Embryonic facial prominence (tissue), 1 donor: ENCODE measurements around the gene SPATA24.
"Not testable (repeated sequence)": the region's sequence is repeated elsewhere in the genome, so short reads cannot be mapped to it uniquely, and the experiment has no call there.

Experiments
- DNase-seq: peaks from one replicate; pipeline ENCODE4 v3.0.0-alpha.2; 2016; ENCODE audit errors: extremely low spot score

SPATA24 gene

GRCh38 chr5:139382807-139383206 lies 21.1 kb downstream of the SPATA24 start:
- no peak for DNase-seq

GRCh38 chr5:139381837-139382761 lies 21.8 kb downstream of the SPATA24 start:
- DNase-seq: no peak

- DNase-seq: no peak
These were observed 24.1 kb downstream of the SPATA24 start for GRCh38 chr5:139379626-139380449.

GRCh38 chr5:139378941-139379361 lies 24.9 kb downstream of the SPATA24 start:
- DNase-seq: no peak

- no peak for DNase-seq
These were observed 25.6 kb downstream of the SPATA24 start for GRCh38 chr5:139378101-139378825.

- no peak for DNase-seq
These were observed 26.7 kb downstream of the SPATA24 start for GRCh38 chr5:139377226-139377625.

- no peak for DNase-seq
These were observed 27.5 kb downstream of the SPATA24 start for GRCh38 chr5:139376364-139376763.

- no peak for DNase-seq
These were observed 29.0 kb downstream of the SPATA24 start for GRCh38 chr5:139374909-139375308.

GRCh38 chr5:139371482-139372435 lies 32.1 kb downstream of the SPATA24 start:
- no peak for DNase-seq

GRCh38 chr5:139369181-139369580 lies 34.7 kb downstream of the SPATA24 start:
- no peak for DNase-seq

- DNase-seq: no peak
These were observed 35.3 kb downstream of the SPATA24 start for GRCh38 chr5:139368613-139369012.

GRCh38 chr5:139364466-139364865 lies 39.4 kb downstream of the SPATA24 start:
- no peak for DNase-seq

GRCh38 chr5:139363937-139364336 lies 40.0 kb downstream of the SPATA24 start:
- no peak for DNase-seq

- DNase-seq: no peak
These were observed 42.0 kb downstream of the SPATA24 start for GRCh38 chr5:139361835-139362429.

GRCh38 chr5:139360384-139360783 lies 43.5 kb downstream of the SPATA24 start:
- no peak for DNase-seq

- DNase-seq: no peak
These were observed 45.8 kb downstream of the SPATA24 start for GRCh38 chr5:139358064-139358463.

GRCh38 chr5:139355900-139356299 lies 48.0 kb downstream of the SPATA24 start:
- DNase-seq: not testable (repeated sequence)

- DNase-seq: no peak
These were observed 49.7 kb downstream of the SPATA24 start for GRCh38 chr5:139354186-139354585.

- DNase-seq: not testable (repeated sequence)
These were observed 56.0 kb downstream of the SPATA24 start for GRCh38 chr5:139347863-139348262.
